Measurements from ENCODE around the gene SLC22A5.
"Not testable (repeated sequence)": the region's sequence is repeated elsewhere in the genome, so short reads cannot be mapped to it uniquely, and the experiment has no call there.

SLC22A5 gene

GRCh38 chr5:132429463-132430440 is 60.2 kb downstream of the SLC22A5 start:
- no peak for DNase-seq

- no peak for DNase-seq
Observed at GRCh38 chr5:132430746-132431145, 61.2 kb downstream of the SLC22A5 start.

- DNase-seq = no peak
Observed at GRCh38 chr5:132431632-132432031, 62.1 kb downstream of the SLC22A5 start.

DNA sequence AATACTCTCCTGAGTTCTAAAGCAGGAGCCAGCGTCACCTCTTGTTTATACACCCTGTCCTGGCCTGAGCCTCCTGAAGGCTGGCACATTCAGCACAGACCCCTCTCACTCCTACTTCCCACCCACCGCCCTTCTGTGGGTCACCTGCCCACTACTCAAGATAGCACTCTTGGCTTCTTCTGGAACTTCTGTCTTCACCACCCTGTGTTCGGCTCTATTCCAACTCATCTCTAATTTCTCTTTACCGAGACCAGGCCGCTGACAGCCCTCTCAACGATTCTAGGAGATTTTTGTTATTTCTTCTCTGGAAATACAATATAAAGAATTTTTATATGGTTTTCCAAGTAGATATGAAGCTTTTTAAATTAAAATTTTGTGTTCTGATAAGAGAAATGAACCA is 63.6 kb downstream of the SLC22A5 start:
- no peak for DNase-seq

DNA sequence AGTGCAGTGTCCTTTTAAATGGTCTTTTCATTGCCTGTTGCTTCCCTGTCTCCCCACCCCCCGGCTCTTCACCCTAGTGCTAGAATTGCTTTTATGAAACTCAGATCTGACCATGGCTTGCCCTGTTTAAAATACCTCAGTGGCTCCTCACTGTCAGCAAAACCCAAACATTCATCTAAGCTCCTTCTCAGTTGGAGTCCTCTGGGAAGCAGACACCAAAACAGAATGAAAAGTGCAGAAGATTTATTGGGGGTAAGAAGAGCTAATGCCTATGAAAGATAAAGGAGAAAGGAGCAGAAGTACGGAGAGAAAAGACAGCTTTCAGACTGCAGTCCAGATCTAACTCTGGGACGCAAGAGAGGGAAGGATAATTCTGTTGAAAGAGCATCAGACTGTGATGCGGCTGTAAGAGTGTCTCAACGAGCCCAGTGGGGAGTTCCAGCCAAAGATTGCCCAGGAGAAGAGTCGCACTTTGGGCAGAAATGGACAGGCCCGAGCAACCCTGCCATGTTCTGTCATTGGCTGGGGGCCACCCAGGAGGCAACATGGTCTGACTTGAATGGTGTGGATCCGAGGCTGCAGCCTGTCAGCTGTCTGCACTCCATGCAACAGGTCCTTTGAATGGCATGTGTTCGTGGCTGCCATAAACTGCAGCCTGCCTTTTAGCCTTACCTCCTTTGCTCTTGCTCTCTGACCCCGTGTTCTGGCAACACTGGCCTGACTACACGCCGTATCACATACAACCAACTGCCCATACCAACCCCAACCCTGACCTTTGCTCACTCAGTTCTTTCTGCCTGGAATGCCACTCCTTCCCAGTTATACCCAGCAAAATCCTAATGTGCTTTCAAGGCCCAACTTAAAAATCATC is 65.1 kb downstream of the SLC22A5 start:
- DNase-seq = no peak

DNA sequence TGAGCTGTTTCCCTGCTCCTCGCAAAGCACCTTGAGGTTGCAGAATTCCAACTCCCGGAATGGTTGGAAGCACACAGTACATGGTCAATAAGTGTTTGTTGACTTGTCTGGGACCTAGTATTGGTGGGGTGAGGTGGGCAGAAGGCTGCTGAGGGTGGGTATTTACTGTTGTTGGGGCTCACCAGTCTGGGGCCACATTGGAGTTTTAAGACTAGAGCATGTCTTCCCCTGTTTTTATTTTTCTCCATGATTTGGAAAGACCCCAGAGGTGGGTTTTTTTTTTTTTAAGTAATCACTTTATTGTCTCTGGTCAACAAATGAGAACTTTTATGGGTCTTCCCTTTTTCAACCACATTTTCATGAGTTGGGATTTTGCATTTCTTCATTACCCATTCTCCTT is 65.9 kb downstream of the SLC22A5 start:
- no peak for DNase-seq

DNA sequence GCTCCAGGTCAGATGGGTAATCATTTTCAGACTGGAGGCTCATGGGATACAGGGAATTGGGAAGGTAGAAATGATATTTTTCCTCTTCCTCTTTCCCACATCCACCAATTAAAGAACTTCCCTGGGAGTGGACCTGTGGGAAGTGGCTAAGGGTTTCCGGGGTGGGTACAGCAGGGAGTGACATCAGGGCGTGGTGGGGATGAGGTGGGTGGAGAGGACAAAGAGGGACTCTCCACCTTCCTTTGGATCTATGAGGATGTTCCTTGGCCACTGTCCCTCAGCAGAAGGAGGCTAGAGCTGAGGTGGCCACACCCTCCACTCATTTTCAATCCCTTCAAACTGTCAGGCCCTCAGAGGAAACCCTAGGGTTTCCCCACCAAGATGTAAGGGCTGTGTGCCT is 66.4 kb downstream of the SLC22A5 start:
- no peak for DNase-seq

- DNase-seq = no peak
Observed at GRCh38 chr5:132436936-132437335, 67.4 kb downstream of the SLC22A5 start.

- DNase-seq = peak; percentile 63 to 73
Observed at GRCh38 chr5:132437604-132438266, 68.2 kb downstream of the SLC22A5 start.

- not testable (repeated sequence) for DNase-seq
Observed at GRCh38 chr5:132438267-132438645, 68.7 kb downstream of the SLC22A5 start.

GRCh38 chr5:132438917-132439316 is 69.4 kb downstream of the SLC22A5 start:
- no peak for DNase-seq

DNA sequence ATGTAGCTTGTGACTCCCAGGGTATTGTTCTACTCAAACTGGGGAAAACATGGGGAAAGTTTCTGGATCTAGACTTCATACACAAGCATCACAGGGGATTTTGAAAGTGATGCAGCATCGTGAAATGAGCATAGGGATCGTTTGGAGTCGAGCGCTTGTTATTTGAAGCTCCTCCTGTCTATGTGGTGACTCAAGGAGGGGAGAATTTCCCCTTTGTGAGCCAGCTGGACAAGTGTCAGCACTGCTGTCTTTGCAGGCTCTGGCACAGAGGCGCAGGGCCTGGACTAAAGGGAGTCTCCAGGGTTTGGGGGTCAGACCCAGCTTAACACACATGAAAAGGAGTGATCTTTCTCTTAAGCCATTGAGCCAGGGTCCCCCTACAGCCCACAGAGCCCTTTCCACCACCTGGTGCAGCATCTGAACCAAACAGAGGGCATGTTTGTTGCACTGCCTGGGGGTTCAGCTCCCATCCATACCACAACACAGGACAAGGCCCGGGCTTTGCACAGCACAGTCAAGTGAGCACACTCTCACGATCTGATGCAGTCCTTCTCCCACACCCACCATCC is 70.1 kb downstream of the SLC22A5 start:
- no peak for DNase-seq

DNA sequence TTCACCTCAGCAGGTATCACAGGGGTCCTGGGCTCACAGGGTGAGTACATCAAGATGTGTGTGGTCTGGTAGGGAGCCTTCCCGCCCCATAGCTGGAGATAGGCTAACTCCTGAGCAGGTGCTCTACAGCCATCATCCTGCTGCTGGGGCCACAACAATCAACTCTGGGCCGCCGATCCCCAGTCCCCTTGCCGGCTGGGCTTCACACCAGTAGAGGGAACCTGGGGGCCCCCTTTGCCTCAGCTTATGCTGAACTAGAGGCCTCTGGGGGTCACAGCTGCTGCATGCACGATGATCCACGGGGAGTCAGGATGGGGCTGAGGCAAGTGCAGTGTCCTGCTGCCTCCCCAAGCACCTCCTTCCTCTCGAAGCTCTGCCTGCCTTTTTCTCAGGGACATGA is 74.6 kb downstream of the SLC22A5 start:
- no peak for DNase-seq

Measured in activated CD4-positive, alpha-beta T cell treated with anti-CD3 and anti-CD28 coated beads, Interleukin-2, amount 50 U/mL, for 4 hours (primary cell).